Calu3 (cell line): ENCODE measurements around the gene FHIT. TPM values are rescaled to one million over a fixed set of nuclear protein-coding genes. Genes with fewer than 3 reads are reported as not detected.

Experiments
- BruUV-seq: library from RNA; stranded (reverse); fragments of 400-500 nt; replicated peaks from 2 replicates; lab custom pipeline; 2021; lab: Mats Ljungman, UMichigan
- CTCF ChIA-PET: fragments of 300-600 bp; sonication (Branson Sonifier 250); formaldehyde crosslinking; loops from one replicate; lab custom pipeline; 2022; ENCODE audit warnings: antibody characterized with exemption; lab: Charles Lee
- DNase-seq: peaks from one replicate; pipeline ENCODE4 v3.0.0; 2022
- H3K27ac Mint-ChIP-seq: one replicate; pipeline ENCODE4 v1.8.0; 2022; ENCODE audit warnings: mixed read lengths; ENCODE audit not compliant: unreplicated experiment
- H3K27me3 Mint-ChIP-seq: one replicate; pipeline ENCODE4 v1.8.0; 2022; ENCODE audit warnings: mixed read lengths; ENCODE audit not compliant: unreplicated experiment
- H3K36me3 Mint-ChIP-seq: one replicate; pipeline ENCODE4 v1.8.0; 2022; ENCODE audit warnings: mild to moderate bottlenecking, moderate library complexity, mixed read lengths; ENCODE audit not compliant: insufficient read depth, unreplicated experiment
- H3K4me1 Mint-ChIP-seq: one replicate; pipeline ENCODE4 v1.8.0; 2022; ENCODE audit warnings: mild to moderate bottlenecking, low read depth, mixed read lengths; ENCODE audit not compliant: unreplicated experiment
- H3K4me3 Mint-ChIP-seq: one replicate; pipeline ENCODE4 v1.8.0; 2022; ENCODE audit warnings: mild to moderate bottlenecking, low read depth, moderate library complexity, mixed read lengths; ENCODE audit not compliant: unreplicated experiment
- H3K9me3 Mint-ChIP-seq: one replicate; pipeline ENCODE4 v1.8.0; 2022; ENCODE audit warnings: low read depth, mixed read lengths; ENCODE audit not compliant: unreplicated experiment
- CTCF ChIP-seq: fragments of 200-600 bp; IDR thresholded peaks from one replicate; pipeline ENCODE4 v1.8.0; 2022; ENCODE audit warnings: antibody characterized with exemption; ENCODE audit not compliant: unreplicated experiment
- intact Hi-C: fragments of 100-400 bp; cut with micrococcal nuclease; formaldehyde crosslinking; loops from one replicate; pipeline ENCODE4 v1.10.0; 2022; ENCODE audit not compliant: unreplicated experiment
- total RNA-seq: library from RNA; stranded (reverse); gene quantifications from 2 replicates; pipeline ENCODE4 v1.2.3, GENCODE V29; 2022

The FHIT gene
- total RNA-seq, 1 experiment from 2014 or later = 6.2 TPM

DNA sequence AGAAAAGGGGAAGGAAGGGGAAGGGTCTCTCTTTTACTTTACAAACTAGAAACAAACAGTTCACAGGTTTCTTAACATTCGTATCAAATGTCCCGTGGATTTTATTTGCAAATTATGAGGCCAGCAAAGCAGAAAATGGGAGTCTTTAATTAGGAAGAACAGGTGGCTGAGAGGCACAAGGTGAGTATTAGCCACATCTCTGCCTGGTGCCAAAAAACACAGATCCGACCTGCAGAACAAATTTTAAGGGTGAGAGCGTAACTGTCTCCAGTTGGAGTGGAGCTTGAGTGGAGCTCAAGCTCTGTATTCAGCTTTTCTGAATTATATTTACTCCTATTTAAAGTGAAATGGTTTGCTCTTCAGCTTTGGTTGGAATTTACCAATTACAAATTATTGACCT lies 1004.9 kb downstream of the FHIT start:
- Mint-ChIP-seq H3K27ac (no peak overlapping the region), H3K27me3 (no peaks in the 10 kb centered on the region), H3K36me3 (no peaks in the 10 kb centered on the region), H3K9me3 (peaks cover 3% of the 10 kb centered on the region), H3K4me1 (no peaks in the 10 kb centered on the region), H3K4me3 (no peak overlapping the region)
- DNase-seq = no peak
- intact Hi-C loops = no loop called here
- CTCF ChIA-PET = no interaction called here
- no peak for TF ChIP-seq CTCF
- BruUV-seq = no TSS peak

- no TSS peak for BruUV-seq
- CTCF ChIA-PET = no interaction called here
- Mint-ChIP-seq H3K4me1 (no peaks in the 10 kb centered on the region), H3K4me3 (no peak overlapping the region), H3K27me3 (no peaks in the 10 kb centered on the region), H3K36me3 (no peaks in the 10 kb centered on the region), H3K27ac (no peak overlapping the region), H3K9me3 (peaks cover 5% of the 10 kb centered on the region)
- no peak for DNase-seq
- no peak for TF ChIP-seq CTCF
- intact Hi-C loops = no loop called here
These were observed 1007.8 kb downstream of the FHIT start for GRCh38 chr3:60243456-60243855.

DNA sequence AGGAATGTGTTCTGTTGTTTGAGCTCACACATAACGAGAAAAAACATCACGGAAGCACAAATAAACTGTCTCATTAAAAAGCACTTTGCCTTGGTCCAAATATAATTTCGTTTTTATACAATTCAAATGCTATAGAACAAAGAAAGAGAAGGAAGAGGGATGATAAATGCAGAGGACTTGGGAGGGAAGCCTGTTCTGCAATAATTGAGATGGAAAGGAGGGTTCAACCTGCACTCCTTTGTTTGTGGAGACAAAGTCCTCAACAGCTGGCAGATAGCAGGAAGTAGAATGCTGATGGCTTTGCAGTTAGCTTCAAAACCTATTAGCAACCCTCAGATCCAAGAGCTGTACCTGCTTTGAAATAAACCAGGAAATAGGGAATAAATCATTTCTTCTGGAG lies 1010.8 kb downstream of the FHIT start:
- no peak for TF ChIP-seq CTCF
- no TSS peak for BruUV-seq
- H3K36me3 Mint-ChIP-seq = no peaks in the 10 kb centered on the region

GRCh38 chr3:60238550-60238949 lies 1012.7 kb downstream of the FHIT start:
- intact Hi-C loops = no loop called here
- no peak for TF ChIP-seq CTCF
- Mint-ChIP-seq H3K9me3 (peaks cover 10% of the 10 kb centered on the region), H3K4me3 (no peak overlapping the region), H3K36me3 (no peaks in the 10 kb centered on the region), H3K27me3 (no peaks in the 10 kb centered on the region), H3K4me1 (no peaks in the 10 kb centered on the region), H3K27ac (no peak overlapping the region)
- CTCF ChIA-PET = interaction anchor here (0.7 kb wide), 1 partner anchor 64 kb away, joined by 5 read pairs; no protein-coding TSS in a partner anchor
- no TSS peak for BruUV-seq
- no peak for DNase-seq

More for the DNA sequence above, 1010.8 kb downstream of the FHIT start:
- intact Hi-C loops = no loop called here
- Mint-ChIP-seq H3K27ac (no peak overlapping the region), H3K27me3 (no peaks in the 10 kb centered on the region), H3K9me3 (peaks cover 7% of the 10 kb centered on the region), H3K4me1 (no peaks in the 10 kb centered on the region), H3K4me3 (no peak overlapping the region)
- CTCF ChIA-PET = no interaction called here
- DNase-seq = no peak
